ENCODE measurements around the gene HIVEP3.

HIVEP3 gene

DNA sequence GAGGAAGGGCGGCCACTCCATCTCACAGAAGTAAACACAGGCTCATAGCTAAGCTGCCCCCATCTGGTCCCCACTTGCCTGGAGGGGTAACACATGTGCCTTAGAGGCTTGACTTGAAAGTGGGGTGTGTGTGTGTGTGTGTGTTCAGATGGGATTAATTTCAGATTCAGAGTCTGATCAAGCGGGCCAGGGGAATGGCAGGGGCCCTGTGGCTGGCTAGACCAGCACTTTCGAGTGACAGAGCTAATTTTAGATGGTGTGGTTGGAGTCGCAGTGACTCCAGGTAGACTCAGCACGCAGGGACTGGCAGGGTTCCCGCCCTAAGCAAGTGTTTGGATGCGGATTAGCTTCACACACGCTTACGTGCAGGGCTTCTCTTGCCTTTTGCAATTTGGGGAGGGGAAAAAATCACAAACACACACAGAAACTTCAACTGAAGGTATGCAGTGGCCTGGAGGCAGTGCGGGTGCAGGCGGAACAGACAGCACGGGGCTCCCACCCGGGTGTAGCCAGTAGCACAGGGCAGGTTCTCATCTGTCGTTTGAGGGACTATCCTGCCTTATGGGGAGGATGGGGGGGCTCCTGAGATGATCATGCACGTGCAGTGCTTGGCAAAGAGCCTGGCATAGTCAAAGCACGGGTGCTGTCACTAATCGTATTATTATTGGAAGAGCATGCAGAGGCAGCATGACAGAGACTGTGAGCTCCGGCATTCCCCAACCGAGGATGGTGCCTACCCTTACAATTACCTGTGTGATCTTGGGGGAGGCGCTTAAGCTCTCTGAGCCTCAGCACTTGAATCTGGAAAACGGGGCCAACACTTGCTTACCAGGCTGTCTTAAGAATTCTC lies 435.5 kb downstream of the HIVEP3 start:
- H3K27ac ChIP-seq (replicated peaks), result no peak overlapping the region
- TF ChIP-seq POLR2AphosphoS5 (IDR thresholded peaks at IDR 0.05; ENCODE audit: low read depth) (no peak), GABPA (IDR thresholded peaks at IDR 0.05; ENCODE audit: low read depth) (no peak), CTCF (IDR thresholded peaks at IDR 0.05; ENCODE audit: insufficient read depth, low read length) (no peak), SPI1 (IDR thresholded peaks at IDR 0.05; ENCODE audit: borderline replicate concordance, low read depth) (no peak), REST (IDR thresholded peaks at IDR 0.05; ENCODE audit: insufficient replicate concordance, low read depth) (no peak)
- no peak overlapping the region for H3K4me3 ChIP-seq (replicated peaks; ENCODE audit: insufficient read depth, low read length)
- DNase-seq (ENCODE audit: low read depth in 1 of 2, low spot score in 1 of 2), result no peak
- H3K27me3 ChIP-seq (ENCODE audit: insufficient read depth, poor library complexity, severe bottlenecking), result peaks cover 12% of the 10 kb centered on the region

DNA sequence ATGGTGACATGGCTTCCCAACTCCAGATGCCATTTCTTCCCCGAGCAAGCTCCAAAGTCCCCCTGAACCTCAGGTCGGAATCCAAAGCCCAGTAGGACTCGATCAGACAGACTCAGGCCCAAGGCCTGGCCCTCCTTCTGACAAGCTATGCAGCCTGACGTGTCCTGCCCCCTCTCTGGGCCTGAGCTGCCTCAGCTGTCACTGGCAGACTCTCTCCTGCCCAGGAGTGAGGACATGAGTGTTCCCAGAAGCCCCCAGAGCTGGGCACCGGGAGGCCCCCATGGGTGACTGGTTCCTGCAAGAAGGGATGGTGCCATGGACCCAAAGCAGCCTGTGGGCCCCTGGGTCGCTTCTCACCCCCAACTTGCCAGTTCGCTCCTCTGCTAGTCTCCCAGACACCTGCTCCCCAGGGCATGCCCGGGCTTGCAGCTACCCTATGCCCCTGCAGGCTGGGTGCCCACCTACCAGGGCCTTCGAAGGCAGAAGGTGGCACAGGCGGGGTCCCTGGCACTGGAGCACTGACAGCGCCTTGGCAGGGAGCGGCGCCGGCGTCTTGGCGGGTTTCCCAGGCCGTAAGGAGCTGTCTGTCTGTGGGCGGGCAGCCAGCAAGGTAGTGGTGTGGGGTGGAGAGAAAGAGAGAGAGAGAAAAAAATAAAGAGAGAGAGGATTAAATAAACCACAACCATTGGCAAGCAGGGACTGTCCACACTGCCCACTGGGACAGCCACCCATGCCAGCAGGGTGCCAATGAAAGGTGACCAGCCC lies 436.5 kb downstream of the HIVEP3 start:
- Histone ChIP-seq H3K27me3 (ENCODE audit: insufficient read depth, poor library complexity, severe bottlenecking) (peaks cover 11% of the 10 kb centered on the region), H3K27ac (replicated peaks) (no peak overlapping the region), H3K4me3 (replicated peaks; ENCODE audit: insufficient read depth, low read length) (no peak overlapping the region)
- TF ChIP-seq REST (IDR thresholded peaks at IDR 0.05; ENCODE audit: insufficient replicate concordance, low read depth) (no peak), CTCF (IDR thresholded peaks at IDR 0.05; ENCODE audit: insufficient read depth, low read length) (no peak), SPI1 (IDR thresholded peaks at IDR 0.05; ENCODE audit: borderline replicate concordance, low read depth) (no peak), GABPA (IDR thresholded peaks at IDR 0.05; ENCODE audit: low read depth) (no peak), POLR2AphosphoS5 (IDR thresholded peaks at IDR 0.05; ENCODE audit: low read depth) (no peak)
- no peak for DNase-seq (ENCODE audit: low read depth in 1 of 2, low spot score in 1 of 2)

- Histone ChIP-seq H3K27me3 (ENCODE audit: insufficient read depth, poor library complexity, severe bottlenecking) (peaks cover 3% of the 10 kb centered on the region), H3K27ac (replicated peaks) (no peak overlapping the region), H3K4me3 (replicated peaks; ENCODE audit: insufficient read depth, low read length) (no peak overlapping the region)
- no peak for DNase-seq (ENCODE audit: low read depth in 1 of 2, low spot score in 1 of 2)
- TF ChIP-seq SPI1 (IDR thresholded peaks at IDR 0.05; ENCODE audit: borderline replicate concordance, low read depth) (no peak), POLR2AphosphoS5 (IDR thresholded peaks at IDR 0.05; ENCODE audit: low read depth) (no peak), CTCF (IDR thresholded peaks at IDR 0.05; ENCODE audit: insufficient read depth, low read length) (no peak), GABPA (IDR thresholded peaks at IDR 0.05; ENCODE audit: low read depth) (no peak), REST (IDR thresholded peaks at IDR 0.05; ENCODE audit: insufficient replicate concordance, low read depth) (no peak)
Measured at GRCh38 chr1:41481109-41481775, 437.5 kb downstream of the HIVEP3 start.
